ENCODE measurements around the gene MOB3A. TPM values are rescaled to one million over a fixed set of nuclear protein-coding genes. Genes with fewer than 3 reads are reported as not detected.
A peak's percentile ranks its signal among the peaks of the same experiment; 100 is the strongest.

Gene MOB3A
- total RNA-seq, 1 donor from 2014 or later: 24.4 TPM

DNA sequence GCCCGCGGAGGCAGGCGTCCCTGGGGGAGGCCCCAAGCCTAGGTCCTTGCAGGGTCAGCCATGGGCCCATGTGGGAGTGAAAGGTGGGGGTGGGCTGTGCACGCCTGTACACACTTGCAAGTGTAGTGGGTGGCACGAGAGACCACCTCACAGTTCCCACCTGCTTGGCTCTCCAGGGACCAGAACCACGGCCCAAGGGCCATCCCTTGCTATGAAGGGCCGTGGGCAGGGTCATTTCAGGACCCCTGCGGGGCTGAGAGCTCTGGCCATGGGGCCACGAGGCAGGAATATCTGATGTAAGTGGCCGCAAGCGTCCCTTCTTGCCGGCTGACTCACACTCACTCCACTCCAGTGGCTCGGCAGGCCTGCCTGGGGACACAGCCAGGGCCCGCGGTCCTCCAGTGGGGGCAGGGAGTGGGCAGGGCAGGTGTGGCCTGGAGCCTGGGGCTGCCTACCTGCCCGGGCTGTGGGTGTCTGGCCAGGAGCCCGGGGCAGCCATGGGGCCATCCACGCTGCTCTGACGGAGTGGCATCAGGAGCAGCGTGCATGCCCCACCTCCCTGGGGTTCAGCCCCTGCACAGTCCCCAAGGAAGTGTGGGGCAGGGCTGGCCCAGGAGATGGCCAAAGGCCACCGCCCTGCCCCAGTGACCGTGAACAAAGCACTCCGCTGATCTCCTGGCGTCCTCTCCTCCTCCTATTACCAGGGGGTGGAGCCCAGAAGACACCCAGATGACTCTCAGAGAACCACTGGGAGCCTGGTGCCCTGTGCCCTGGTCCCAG lies 36.5 kb downstream of the MOB3A start:
- no peak for DNase-seq

DNA sequence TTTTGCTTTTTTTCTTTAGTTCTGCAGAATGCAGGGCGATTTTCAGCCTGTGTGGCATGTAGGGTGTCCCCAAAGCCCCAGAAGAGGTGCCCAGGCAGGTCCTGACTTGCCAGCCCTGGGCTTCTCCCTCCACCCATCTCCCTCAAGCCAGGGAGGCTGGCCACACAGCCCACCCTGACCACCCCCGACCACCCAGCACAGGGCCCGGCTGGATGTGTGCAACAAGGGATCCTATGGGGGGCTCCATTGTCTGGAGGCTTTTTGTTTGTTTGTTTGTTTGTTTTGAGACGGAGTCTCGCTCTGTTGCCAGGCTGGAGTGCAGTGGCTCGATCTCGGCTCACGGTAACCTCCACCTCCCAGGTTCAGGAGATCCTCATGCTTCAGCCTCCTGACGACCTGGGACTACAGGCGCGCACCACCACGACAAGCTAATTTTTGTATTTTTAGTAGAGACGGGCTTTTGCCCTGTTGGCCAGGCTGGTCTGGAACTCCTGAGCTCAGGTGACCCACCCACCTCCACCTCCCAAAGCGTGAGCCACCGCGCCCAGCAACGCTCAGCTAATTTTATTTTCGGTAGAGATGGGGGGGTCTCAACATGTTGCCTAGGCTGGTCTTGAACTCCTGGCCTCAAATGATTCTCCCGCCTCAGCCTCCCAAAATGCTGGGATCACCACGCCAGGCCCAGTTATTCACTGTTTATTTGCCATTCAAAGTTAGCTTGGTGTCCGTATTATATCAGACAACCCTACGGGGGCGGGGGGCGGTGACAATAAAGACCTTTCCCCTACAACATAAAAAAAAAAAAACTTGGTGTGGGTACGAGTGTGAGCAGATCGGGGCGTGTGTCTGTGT lies 37.3 kb downstream of the MOB3A start:
- no peak for DNase-seq

DNA sequence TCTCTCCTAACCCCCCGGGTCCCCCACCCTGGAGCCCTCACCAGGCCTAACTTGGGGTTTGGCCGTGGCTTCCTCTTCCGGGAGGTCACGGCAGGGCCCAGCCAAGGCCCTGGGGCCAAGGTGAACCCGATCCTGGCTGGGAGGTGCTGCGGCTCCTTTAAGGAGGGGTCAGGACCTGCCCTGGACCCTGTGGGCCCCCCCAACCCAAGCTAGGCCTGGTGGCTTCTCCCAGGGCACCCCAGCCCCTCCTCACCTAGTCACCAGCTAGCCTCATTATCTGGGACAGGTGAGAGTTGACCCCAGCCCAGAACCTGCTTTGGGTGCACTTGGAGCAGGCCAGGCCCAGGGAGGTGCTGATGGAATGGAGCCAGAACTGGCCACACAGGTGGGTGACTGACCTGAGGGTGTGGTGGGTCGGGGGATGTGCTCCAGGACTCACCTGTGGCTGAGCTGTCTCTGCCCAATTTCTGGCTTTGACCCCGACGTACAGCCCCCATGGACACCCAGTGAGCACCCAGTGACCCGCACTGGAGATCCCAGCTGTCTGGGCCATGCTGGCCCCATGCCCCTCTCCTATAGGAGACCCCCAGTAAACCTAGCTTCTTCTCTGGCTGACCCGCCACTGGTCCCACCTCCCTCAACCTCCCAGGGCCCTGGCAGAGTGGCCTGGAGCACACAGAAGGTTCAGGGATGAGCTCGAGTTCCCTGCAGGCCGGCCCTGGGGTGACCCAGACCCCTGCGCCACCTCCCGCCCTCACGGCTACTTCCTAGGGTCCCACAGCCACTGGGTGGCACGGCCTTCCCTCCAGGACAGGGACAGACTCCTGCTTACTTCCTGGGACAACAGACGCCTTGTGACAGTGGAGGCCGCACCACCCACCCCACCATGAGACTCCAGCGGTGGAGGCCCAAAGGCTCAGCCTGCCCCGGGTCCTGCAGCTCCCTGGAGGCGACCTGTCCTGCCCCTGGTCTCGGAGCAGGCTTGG lies 38.3 kb downstream of the MOB3A start:
- DNase-seq: no peak

- no peak for DNase-seq
Measured at GRCh38 chr19:2056837-2057192, 39.3 kb downstream of the MOB3A start.

DNA sequence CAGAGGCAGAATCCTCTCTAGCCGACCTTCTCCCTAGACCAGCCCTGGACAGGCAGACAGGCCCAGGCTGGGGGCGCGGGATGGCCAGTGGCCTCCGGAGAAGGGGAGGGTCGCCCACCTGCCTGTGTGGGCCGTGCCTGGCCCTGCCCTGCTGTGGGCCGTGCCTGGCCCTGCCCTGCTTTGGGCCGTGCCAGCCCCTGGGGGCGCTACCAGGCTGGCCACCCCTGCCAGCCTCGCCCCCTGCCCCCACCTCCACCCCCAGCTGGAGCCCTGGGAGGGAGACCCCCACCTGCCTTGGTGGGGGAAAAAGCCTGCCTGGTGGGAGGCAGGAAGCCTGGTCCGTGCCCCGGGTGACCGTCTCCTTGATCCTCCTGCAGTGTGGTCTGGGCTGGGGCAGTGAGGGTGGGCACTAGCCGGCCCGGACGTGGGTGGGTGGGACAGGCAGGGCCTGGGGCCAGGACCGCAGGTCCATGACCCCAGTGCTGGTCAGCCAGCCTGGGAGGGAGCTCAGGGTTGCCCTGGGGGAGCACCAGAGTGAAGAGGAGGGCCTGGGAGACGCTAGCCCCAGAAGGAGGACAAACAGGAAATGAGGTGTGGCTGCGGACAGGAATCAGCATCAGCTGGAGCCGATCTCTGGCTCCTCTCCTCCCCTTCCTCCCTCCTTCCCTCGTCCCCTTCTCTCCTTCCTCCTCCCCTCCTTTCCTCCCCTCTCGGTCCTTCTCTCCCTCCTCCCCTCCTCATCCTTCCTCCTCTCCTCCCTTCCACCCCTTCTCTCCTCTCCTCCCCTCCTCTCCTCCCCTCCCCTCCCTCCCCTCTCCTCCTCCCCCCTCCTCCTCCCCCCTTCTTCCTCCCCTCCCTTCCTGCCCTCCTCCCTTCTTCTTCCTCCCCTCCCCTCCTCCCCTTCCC lies 39.9 kb downstream of the MOB3A start:
- DNase-seq: peak; percentile 74

DNA sequence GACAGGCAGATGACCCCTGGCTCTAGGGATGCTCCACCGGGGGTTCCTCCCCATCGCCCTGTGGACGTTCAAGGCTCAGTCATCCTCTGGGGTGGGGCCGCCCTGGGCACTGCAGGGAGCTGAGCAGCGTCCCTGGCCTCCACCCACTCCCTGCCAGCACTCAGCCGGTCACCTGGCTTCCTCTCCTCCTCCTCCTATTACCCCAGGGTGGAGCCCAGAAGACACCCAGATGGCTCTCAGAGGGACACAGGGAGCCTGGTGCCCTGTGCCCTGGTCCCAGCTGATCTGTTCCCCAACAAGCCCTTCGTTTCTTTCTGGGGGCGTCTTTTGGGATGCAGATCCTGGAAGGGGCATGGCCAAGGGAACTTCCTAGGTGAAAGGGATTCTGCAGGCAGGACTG lies 41.4 kb downstream of the MOB3A start:
- DNase-seq: no peak

- DNase-seq: no peak
Measured at GRCh38 chr19:2053601-2054389, 42.3 kb downstream of the MOB3A start.

- DNase-seq: peak; percentile 42
Measured at GRCh38 chr19:2051773-2052704, 44.1 kb downstream of the MOB3A start.

DNA sequence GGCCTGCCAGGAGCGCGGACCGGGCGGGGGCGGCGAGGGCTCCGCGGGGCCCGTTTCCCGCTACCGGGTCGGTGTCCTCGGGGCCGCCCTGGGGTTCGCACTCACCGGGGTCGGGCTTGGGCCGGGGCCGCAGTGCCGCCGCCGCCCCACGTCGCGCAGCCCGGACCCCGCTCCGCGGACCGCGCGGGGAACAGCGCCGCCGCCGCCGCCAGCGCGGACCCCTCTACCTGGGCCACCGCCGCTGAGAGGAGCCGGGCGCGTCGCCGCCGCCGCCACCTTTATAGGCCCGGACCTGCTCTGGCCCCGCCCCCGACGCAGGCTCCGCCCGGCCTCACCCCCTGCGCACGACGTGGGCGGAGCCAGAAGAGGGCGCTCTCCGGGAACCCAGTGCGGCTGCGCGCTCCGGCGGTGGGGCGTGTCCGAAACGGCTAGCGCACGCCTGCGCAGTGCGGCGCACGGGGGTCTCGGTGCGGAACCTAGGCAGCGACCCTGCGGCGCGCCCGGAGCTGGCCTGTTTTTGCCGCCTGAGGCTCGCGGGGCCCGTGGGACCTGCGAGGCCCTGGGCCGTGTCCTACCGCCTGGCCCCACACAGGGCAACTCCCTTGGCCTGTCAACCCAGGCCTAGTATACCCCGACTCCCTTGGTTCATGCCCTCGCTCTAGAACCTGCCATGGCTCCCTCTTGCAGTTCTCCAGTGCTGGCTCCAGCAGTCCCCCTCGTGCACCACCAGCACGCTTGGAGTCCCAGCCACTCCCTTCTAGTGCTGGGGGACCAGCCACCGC lies 44.9 kb downstream of the MOB3A start, which contains the start of gene MKNK2:
TSS of gene MKNK2 (minus strand) at position 254 of the 782 bp plus-strand sequence. CDS start 393 bp downstream, outside the sequence.
- DNase-seq: peak; percentile 98

DNA sequence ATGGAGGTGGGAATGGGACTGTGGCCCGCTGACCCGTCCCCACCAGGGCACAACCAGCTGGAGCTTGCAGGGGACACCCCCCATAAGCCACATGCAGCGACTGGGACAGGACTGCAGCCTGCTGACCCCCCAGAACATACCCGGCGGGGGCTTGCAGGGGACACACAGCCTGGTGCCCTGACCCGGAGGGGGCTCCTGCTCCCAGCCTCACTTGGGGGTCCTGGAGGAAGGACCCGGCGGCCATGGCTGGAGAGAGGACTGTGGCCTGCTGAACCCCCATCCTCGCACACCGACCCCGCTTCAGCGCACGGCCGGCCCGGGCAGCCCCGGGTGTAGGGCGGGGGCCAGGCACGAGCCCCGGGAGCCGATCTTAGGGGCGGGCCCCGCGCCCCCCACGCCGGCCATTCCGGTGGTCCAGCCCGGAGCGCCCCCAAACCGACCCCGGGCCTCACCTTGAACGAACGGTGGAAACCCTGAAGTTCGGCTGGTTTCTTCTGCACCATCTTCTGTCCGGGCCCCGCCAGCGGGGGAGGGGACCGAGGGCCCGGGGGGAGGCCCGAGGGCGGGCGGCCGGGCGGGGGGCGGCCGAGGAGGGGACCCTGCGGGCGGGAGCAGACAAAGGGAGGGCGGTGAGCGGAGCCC lies 45.7 kb downstream of the MOB3A start:
- DNase-seq: peak; percentile 39

DNA sequence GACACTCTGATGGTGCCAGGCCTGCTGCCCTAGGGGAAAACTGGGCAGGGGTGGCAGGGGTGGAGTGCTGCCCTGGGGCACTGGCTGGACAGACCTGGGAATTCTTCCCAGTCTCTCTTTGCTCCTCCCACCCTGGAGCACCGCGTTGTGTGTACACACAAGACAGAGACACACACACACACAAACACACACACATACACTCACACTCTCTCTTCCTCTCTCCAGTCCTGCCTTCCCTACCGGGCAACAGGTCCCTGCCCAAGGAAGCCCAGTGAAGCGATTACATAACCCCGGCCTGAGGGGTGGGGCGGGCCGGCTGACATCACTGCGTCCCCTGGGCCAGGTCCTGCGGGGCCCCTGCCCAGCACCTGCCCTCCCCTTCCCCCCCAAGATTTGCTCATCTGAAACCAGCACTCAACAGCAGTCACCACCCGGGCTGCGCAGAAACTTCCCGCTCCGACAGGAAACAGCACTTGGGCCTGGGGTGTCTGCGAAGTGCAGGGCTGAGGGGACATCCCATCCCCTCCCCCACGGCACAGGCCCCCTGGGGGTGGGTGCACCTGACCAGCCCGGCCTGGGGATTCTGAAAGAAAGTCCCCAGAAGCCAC lies 46.3 kb downstream of the MOB3A start:
- peak; percentile 70 for DNase-seq

GRCh38 chr19:2048959-2049740 lies 47.0 kb downstream of the MOB3A start:
- DNase-seq: no peak

DNA sequence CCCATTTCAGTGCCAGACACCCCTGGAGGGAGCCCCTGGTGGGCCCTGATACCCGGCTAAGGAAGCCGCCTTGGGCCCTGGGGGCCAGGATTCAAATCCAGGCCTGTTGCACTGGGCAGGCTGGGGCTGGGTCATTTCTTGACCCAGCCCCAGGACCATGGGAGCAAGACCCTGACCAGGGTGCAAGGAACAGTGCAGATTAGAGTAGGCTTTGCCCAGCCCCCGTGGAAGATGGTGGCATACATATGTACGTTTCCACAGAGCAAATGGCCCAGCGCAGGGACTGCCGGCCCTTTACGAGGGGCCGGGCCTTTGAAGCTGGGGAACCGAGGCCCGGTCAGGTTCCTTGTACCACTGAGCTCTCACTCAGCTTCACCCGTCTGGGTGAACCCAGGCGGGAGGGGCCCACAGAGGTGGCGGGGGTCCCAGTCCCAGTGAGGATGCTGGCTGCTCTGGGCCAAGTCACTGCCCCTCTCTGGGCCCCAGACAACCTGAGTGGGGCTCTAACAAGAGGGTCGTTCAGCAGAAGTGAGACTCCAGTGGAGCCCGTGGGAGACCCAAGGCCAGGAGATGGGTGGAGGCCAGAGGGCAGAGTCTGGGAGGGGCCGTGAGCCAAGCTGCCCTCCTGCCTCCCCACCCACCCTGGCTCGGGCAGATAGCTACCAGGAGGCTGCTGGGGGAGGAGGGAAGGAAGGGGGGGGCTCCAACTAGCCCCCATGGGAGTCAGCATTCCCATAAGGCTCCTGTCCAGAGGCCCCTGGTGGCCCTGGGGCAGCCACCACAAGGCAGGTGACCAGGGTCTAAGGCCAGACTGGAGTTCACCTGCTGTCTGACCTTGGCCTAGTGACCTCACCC lies 47.8 kb downstream of the MOB3A start:
- no peak for DNase-seq

DNA sequence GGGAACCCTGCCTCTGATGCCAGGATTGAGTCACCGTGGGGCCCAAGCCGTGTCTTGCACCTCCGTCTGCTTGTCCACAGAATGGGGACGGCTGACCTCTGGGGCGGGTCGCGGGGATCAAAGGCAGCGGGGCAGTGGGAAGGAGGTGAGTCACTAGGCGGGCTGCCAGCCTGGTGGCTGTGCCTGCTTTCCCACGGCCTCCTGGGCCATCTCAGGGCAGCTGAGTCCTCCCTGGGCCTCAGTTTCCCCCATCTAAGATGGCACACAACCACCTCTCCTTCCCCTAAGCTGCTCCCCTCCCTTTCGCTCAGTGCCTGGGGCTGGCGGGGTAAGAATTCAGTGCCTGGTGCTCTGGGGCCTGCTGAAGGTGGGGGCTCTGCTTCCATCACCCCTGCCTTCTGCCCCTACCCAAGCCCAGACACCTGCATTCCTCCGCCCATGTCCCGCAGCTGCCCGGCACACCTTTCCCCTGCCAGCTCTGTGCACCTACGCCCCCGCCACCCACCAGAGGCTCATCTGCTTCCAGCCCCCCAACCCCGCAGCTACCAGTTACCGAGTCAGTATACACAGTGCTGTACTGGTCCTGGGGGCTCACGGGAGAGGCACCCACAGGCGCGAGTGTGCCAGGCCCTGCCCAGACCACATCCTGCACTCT lies 48.5 kb downstream of the MOB3A start:
- DNase-seq: no peak

- DNase-seq: no peak
Measured at GRCh38 chr19:2047076-2047448, 49.1 kb downstream of the MOB3A start.
